NAMALWA (cell line): ENCODE data around the gene CFAP119.

Experiments
- DNase-seq: peaks from one replicate; pipeline ENCODE4 v3.0.0-alpha.2; 2015; ENCODE audit warnings: low spot score

CFAP119 gene

GRCh38 chr16:30740364-30741251, 21.3 kb downstream of the CFAP119 start:
- DNase-seq: no peak

- DNase-seq: no peak
These were observed 22.6 kb downstream of the CFAP119 start for GRCh38 chr16:30738984-30739951.

GRCh38 chr16:30737794-30738648, 23.8 kb downstream of the CFAP119 start:
- no peak for DNase-seq

GRCh38 chr16:30736995-30737793, 24.7 kb downstream of the CFAP119 start:
- no peak for DNase-seq

- no peak for DNase-seq
These were observed 30.5 kb downstream of the CFAP119 start for GRCh38 chr16:30731411-30731810.

- DNase-seq: no peak
These were observed 32.8 kb downstream of the CFAP119 start for GRCh38 chr16:30728899-30729672.

GRCh38 chr16:30728321-30728720, 33.5 kb downstream of the CFAP119 start:
- DNase-seq: no peak

GRCh38 chr16:30725418-30725792, 36.5 kb downstream of the CFAP119 start:
- DNase-seq: no peak

- DNase-seq: no peak
These were observed 37.0 kb downstream of the CFAP119 start for GRCh38 chr16:30724641-30725417.

- DNase-seq: no peak
These were observed 38.0 kb downstream of the CFAP119 start for GRCh38 chr16:30723725-30724355.

GRCh38 chr16:30722916-30723315, 38.9 kb downstream of the CFAP119 start:
- no peak for DNase-seq

GRCh38 chr16:30722443-30722842, 39.4 kb downstream of the CFAP119 start:
- peak; percentile 18 for DNase-seq

GRCh38 chr16:30721606-30722005, 40.3 kb downstream of the CFAP119 start:
- DNase-seq: no peak

- DNase-seq: no peak
These were observed 40.7 kb downstream of the CFAP119 start for GRCh38 chr16:30721167-30721566.

- DNase-seq: no peak
These were observed 41.2 kb downstream of the CFAP119 start for GRCh38 chr16:30720694-30721093.

- no peak for DNase-seq
These were observed 41.8 kb downstream of the CFAP119 start for GRCh38 chr16:30720086-30720485.

- DNase-seq: no peak
These were observed 46.0 kb downstream of the CFAP119 start for GRCh38 chr16:30715750-30716445.

- DNase-seq: no peak
These were observed 50.1 kb downstream of the CFAP119 start for GRCh38 chr16:30711712-30712111.
